ENCODE measurements around the gene USH1C.

Gene USH1C

DNA sequence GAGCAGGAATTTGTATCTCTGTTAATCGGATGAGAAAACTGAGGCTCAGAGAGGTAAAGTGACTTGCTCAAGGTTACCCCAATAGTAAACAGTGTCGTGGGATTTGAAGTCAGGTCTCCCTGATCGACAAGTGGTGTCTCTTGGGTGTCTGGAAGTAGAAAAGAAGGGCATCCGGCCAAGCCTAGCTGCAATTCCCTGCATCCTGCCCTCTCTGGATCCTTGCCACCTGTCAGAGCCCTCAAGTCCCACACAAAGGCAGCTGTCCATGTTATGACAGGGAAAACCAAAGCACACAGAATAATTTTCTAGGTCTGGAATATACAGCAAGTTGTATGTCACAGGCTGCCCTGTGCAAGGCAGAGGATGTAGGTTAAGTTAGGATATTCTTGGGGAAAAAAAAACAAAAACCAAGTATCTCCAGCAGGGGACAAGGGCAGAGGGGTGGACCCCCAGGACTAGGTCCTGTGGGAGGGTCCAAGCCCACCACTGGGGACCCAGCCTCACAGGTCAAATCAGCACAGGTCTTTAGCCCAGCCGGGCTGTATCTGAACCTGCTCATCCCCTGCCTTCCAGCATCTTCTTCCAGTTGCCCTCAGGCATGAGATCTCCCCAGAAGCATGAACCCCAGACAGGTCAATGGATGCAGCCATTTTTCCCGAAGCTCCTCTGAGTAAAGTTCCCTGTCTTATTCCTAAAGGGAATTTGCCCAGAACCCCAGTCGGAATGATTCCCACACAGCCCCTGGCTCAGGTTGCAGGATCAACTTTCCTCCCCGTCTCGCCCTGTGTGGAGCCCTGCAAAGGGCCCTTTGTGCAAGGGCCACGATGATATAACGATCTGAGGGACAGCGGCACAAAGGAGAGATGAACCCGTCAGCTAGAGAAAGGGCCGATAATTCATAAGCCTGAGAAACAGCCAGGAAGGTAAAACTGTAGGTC, 15.0 kb downstream of the USH1C start:
- no peaks in the 10 kb centered on the region for H3K27me3 ChIP-seq (ENCODE audit: control insufficient read depth, insufficient read depth, low read length)
- H3K9me3 ChIP-seq (ENCODE audit: control insufficient read depth, insufficient read depth, low read length) = no peaks in the 10 kb centered on the region
- H3K4me3 ChIP-seq (ENCODE audit: low read depth, low read length) = no peak overlapping the region
- H3K4me1 ChIP-seq (ENCODE audit: control insufficient read depth, insufficient read depth, low read length) = peaks cover 2% of the 10 kb centered on the region
- no peak overlapping the region for H3K9ac ChIP-seq (ENCODE audit: low read depth, low read length)
- peaks cover 3% of the 10 kb centered on the region for H3K36me3 ChIP-seq (ENCODE audit: control insufficient read depth, insufficient read depth, low read length)

DNA sequence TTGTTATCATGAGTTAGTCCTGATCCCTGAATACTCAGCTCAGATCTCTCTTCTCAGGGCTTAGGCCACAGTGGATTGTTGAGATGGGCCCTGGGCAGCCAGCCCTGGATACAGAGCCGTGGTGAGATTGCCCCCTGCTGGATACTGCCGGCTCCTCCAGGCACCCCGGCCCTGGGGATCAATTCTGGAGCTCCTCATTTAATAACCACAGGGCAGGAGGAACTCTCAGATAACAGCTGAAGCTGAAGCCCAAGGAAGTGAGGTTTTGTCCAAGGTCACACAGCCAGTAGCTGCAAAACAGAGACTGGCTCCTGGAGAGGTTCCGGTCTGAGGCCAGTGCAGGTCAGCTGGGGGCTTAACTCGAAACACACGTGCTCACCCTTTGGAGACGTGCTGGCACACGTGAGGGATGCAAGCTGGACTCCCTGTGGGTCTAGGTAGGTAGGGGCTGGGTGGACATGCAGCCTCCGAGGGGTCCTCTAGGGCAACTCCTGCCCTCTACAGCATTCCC, 16.0 kb downstream of the USH1C start:
- Histone ChIP-seq H3K9me3 (ENCODE audit: control insufficient read depth, insufficient read depth, low read length) (no peaks in the 10 kb centered on the region), H3K27me3 (ENCODE audit: control insufficient read depth, insufficient read depth, low read length) (no peaks in the 10 kb centered on the region), H3K36me3 (ENCODE audit: control insufficient read depth, insufficient read depth, low read length) (peaks cover 3% of the 10 kb centered on the region)

DNA sequence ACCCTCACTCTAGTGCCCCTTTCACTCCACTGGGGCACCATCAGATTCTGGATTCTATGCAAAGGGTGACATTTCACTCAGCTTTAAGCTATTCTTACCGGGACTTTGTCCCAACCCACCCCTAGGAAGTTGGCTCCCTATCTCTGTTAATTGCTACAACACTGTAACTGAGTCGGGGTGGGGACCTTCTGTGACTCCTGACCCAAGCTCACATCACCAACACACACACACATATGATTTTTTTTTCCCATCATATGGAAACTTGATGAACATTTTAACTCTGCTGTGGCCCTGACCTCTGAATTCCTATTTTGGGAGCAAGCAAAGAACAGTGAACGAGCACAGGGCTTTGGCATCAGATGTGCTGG, 16.6 kb downstream of the USH1C start:
- Histone ChIP-seq H3K4me3 (ENCODE audit: low read depth, low read length) (no peak overlapping the region), H3K9me3 (ENCODE audit: control insufficient read depth, insufficient read depth, low read length) (no peaks in the 10 kb centered on the region), H3K9ac (ENCODE audit: low read depth, low read length) (no peak overlapping the region), H3K27me3 (ENCODE audit: control insufficient read depth, insufficient read depth, low read length) (no peaks in the 10 kb centered on the region), H3K36me3 (ENCODE audit: control insufficient read depth, insufficient read depth, low read length) (peaks cover 3% of the 10 kb centered on the region), H3K4me1 (ENCODE audit: control insufficient read depth, insufficient read depth, low read length) (peaks cover 2% of the 10 kb centered on the region)

More for the DNA sequence above, 16.0 kb downstream of the USH1C start:
- Histone ChIP-seq H3K9ac (ENCODE audit: low read depth, low read length) (no peak overlapping the region), H3K4me3 (ENCODE audit: low read depth, low read length) (no peak overlapping the region), H3K4me1 (ENCODE audit: control insufficient read depth, insufficient read depth, low read length) (peaks cover 2% of the 10 kb centered on the region)

DNA sequence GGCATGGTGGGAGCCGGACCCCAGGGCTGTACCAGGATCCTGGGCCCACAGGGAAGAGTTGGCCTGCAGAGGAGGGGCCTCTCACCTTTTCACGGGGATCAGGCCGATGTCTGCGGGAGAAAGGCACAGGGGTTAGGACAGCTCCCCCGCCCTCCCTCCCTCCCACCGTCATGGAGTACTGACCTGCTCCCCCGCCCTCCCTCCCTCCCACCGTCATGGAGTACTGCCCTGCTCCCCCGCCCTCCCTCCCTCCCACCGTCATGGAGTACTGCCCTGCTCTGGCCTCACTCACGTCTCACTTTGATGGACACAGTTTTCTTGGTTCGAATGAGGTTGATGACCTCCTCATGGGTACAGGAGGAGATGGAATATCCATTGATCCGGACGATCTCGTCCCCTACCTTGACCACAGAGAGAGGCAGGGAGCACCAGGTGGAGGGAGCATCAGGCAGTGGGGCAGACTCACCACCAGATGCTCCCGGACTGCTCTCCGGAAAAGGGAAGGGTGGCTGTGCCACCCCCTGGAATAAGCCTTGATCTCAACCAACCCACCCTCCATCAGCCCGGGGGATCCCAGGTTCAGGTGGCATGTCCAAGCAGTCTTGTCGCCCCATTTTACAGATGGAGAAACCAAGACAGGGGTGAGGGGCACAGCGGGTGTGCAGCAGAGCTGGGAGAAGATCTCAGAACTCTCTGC, 17.1 kb downstream of the USH1C start:
- Histone ChIP-seq H3K27me3 (ENCODE audit: control insufficient read depth, insufficient read depth, low read length) (no peaks in the 10 kb centered on the region), H3K4me1 (ENCODE audit: control insufficient read depth, insufficient read depth, low read length) (peaks cover 2% of the 10 kb centered on the region), H3K4me3 (ENCODE audit: low read depth, low read length) (no peak overlapping the region), H3K9me3 (ENCODE audit: control insufficient read depth, insufficient read depth, low read length) (no peaks in the 10 kb centered on the region), H3K9ac (ENCODE audit: low read depth, low read length) (no peak overlapping the region), H3K36me3 (ENCODE audit: control insufficient read depth, insufficient read depth, low read length) (peaks cover 3% of the 10 kb centered on the region)

DNA sequence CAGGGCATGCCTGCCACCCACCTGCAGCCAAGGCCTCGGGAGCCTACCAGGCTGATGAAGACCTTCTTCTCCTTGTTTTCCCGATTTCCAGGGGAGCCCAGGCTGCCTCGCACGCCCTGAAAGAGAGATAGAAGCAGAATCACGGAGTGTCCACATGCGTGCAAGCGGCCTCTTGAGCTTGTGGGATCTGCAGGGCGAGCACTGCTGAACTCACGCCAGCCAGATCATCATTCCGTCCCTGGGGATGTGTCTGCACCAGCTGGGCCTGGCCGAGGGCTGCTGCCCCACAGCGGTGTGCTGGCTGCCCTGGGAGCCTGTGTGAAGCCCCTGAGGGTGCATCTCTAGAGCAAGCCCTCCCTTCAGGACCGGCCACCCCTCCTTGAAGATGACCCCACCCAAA, 17.9 kb downstream of the USH1C start:
- Histone ChIP-seq H3K9me3 (ENCODE audit: control insufficient read depth, insufficient read depth, low read length) (no peaks in the 10 kb centered on the region), H3K9ac (ENCODE audit: low read depth, low read length) (no peak overlapping the region), H3K27me3 (ENCODE audit: control insufficient read depth, insufficient read depth, low read length) (no peaks in the 10 kb centered on the region), H3K4me3 (ENCODE audit: low read depth, low read length) (no peak overlapping the region), H3K36me3 (ENCODE audit: control insufficient read depth, insufficient read depth, low read length) (peaks cover 3% of the 10 kb centered on the region), H3K4me1 (ENCODE audit: control insufficient read depth, insufficient read depth, low read length) (peaks cover 2% of the 10 kb centered on the region)

DNA sequence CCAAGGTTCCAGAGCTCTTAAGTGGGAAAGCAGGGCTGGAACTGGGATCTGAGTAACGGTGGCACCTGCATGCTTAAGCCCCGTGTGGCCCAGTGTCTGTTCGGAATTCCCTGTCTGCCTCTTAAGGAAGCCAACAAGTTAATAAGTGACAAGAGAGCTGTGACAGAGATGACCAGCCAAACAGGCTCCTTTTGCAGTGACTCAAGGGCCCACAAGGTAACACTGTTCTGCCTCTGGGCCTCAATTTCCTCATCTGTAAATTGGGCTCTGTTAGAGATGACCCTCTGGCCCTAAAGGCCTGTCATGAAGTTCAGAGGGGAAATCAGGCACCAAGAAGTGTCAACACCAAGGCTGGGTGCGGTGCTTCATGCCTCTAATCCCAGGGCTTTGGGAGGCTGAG, 18.6 kb downstream of the USH1C start:
- Histone ChIP-seq H3K36me3 (ENCODE audit: control insufficient read depth, insufficient read depth, low read length) (peaks cover 3% of the 10 kb centered on the region), H3K9me3 (ENCODE audit: control insufficient read depth, insufficient read depth, low read length) (no peaks in the 10 kb centered on the region), H3K27me3 (ENCODE audit: control insufficient read depth, insufficient read depth, low read length) (no peaks in the 10 kb centered on the region), H3K9ac (ENCODE audit: low read depth, low read length) (no peak overlapping the region), H3K4me1 (ENCODE audit: control insufficient read depth, insufficient read depth, low read length) (peaks cover 2% of the 10 kb centered on the region), H3K4me3 (ENCODE audit: low read depth, low read length) (no peak overlapping the region)

DNA sequence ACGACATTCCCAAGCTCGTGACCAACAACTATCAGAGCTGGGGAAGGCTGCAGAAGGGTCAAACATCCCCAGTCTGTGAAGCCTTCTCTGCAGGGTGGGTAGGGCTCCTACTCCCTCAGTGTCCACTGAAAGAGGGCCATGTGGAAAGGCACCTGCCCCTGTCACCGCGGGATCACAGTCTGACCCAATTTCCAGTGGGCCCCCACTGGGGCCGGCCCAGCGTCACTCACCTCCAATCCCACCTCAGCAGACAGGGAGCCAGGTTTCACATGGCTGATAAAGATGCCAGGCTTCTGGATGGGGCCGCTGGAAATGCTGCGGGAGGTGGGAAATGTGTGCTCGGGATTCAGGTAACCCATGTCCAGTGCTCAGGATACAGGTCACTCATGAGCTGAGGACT, 20.0 kb downstream of the USH1C start:
- H3K36me3 ChIP-seq (ENCODE audit: control insufficient read depth, insufficient read depth, low read length) = peaks cover 3% of the 10 kb centered on the region
- no peaks in the 10 kb centered on the region for H3K27me3 ChIP-seq (ENCODE audit: control insufficient read depth, insufficient read depth, low read length)
- H3K9me3 ChIP-seq (ENCODE audit: control insufficient read depth, insufficient read depth, low read length) = no peaks in the 10 kb centered on the region
- H3K9ac ChIP-seq (ENCODE audit: low read depth, low read length) = no peak overlapping the region
- no peak overlapping the region for H3K4me3 ChIP-seq (ENCODE audit: low read depth, low read length)
- no peaks in the 10 kb centered on the region for H3K4me1 ChIP-seq (ENCODE audit: control insufficient read depth, insufficient read depth, low read length)

DNA sequence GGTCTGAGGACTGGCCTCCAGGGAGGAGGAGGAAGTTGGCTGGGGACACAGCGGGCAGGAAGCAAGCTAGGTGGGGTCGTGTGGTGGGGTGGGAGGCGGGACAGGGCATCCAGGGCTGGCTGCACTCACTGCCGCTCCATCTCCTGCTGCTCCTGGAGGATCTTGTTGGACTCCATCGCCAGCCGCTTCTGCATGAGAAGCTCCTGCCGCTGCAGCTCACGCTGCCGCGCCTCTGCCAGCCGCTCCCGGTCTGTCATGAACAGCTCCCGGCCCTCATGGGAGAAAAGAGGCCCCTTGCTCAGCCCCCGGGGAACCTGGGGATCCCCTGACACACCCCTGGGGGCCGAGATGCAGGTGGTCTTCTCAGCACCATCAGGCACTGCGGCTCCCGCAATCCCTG, 21.6 kb downstream of the USH1C start:
- no peak overlapping the region for H3K9ac ChIP-seq (ENCODE audit: low read depth, low read length)
- no peaks in the 10 kb centered on the region for H3K4me1 ChIP-seq (ENCODE audit: control insufficient read depth, insufficient read depth, low read length)
- no peaks in the 10 kb centered on the region for H3K27me3 ChIP-seq (ENCODE audit: control insufficient read depth, insufficient read depth, low read length)
- no peak overlapping the region for H3K4me3 ChIP-seq (ENCODE audit: low read depth, low read length)
- H3K36me3 ChIP-seq (ENCODE audit: control insufficient read depth, insufficient read depth, low read length) = peaks cover 3% of the 10 kb centered on the region
- no peaks in the 10 kb centered on the region for H3K9me3 ChIP-seq (ENCODE audit: control insufficient read depth, insufficient read depth, low read length)

DNA sequence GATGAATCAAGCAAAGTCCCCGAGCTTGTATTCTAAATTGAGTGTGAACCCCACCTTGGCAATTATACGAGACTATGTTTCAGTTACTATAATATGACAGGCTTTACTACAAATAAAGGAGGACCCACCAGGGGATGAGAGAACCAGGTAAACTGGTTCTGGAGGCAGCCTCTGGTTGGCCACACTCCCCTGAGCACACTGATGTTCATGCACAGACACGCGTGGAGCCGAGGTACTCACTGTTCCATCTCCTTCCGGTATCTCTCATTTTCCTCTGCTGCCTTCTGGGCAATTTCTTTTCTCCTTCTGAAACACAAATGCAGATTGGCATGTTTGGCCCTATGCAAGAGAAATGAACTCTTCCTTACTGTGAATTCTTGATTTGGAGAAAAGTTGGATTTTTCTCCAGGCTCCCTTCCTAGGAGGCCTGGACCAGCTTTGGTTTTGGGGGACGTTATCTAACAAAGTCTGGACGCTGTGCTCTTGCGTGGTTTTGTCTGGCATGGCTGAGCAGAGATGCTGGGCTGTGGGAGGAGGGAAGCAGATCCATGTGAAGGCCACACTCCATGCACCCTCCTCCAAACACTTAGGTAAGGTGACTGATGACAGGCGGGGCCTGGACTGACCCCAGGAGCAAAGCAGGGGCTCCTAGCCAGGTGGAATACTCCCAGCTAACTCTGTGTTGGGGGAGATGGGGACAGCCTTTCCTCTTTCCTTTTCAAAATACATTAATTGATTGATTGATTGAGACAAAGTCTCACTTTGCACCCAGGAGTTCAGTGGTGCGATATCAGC, 22.9 kb downstream of the USH1C start:
- H3K4me1 ChIP-seq (ENCODE audit: control insufficient read depth, insufficient read depth, low read length) = no peaks in the 10 kb centered on the region
- H3K27me3 ChIP-seq (ENCODE audit: control insufficient read depth, insufficient read depth, low read length) = no peaks in the 10 kb centered on the region

DNA sequence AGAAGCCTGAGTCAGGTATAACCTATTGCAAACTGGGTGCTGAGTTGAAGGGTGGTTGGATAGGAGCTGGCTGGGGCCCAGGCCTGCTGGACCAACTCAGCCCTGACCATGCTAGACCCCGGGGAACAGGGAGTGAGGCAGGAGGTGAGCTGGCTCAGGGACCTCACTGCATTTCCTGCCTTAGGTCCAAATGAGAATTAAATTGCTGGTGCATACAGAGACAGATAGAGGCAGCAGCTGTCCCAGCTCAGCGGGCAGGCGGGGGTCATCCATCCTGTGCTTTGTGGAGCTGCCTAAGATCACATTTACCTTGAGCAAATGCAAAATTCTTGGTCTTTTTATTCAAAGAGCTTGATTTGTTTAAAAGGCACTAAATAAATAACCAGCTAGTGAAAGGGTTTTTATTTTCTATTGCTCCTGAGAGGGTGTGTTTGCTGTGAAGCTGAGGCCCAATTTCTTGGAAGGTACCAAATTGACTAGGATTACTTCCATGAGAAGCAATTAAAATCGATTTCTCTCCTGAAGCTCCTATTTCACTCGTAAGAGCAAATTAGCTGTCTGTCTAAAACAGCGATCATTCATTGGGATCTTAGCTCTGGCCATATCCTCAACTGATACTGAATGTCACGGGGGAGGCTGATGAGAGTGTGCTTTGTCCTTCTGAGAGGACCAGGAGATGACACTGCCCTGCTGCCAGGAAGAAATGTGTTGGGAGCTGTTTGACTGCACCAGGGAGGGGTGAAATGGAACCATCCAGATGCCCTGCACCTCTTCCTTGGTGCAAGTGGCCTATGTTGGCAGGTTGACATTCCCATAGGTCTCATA, 24.9 kb downstream of the USH1C start:
- H3K4me3 ChIP-seq (ENCODE audit: low read depth, low read length) = no peak overlapping the region

More for the DNA sequence above, 22.9 kb downstream of the USH1C start:
- no peak overlapping the region for H3K4me3 ChIP-seq (ENCODE audit: low read depth, low read length)
- peaks cover 3% of the 10 kb centered on the region for H3K36me3 ChIP-seq (ENCODE audit: control insufficient read depth, insufficient read depth, low read length)
- no peak overlapping the region for H3K9ac ChIP-seq (ENCODE audit: low read depth, low read length)
- H3K9me3 ChIP-seq (ENCODE audit: control insufficient read depth, insufficient read depth, low read length) = no peaks in the 10 kb centered on the region

DNA sequence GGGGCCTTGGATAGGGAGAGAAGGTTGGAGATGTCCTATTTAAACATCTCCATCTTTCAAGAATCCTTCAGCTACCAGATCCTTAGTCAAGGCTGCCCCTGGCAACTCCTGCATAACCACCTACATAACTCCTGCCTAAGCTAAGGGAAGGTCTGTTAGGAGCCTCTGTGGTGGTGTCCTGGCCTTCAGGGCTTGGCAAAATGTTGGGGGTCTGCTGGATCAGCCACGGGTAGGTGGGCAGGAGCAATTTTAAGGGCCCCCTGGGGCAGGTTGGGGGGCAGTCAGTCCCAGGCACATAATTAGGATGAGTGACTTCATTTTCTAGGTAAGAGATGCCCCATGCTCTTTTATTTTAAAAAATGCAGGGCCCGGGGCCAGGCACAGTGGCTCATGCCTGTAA, 25.9 kb downstream of the USH1C start:
- Histone ChIP-seq H3K4me3 (ENCODE audit: low read depth, low read length) (no peak overlapping the region), H3K27me3 (ENCODE audit: control insufficient read depth, insufficient read depth, low read length) (no peaks in the 10 kb centered on the region), H3K4me1 (ENCODE audit: control insufficient read depth, insufficient read depth, low read length) (no peaks in the 10 kb centered on the region), H3K9me3 (ENCODE audit: control insufficient read depth, insufficient read depth, low read length) (no peaks in the 10 kb centered on the region), H3K36me3 (ENCODE audit: control insufficient read depth, insufficient read depth, low read length) (no peaks in the 10 kb centered on the region), H3K9ac (ENCODE audit: low read depth, low read length) (no peak overlapping the region)

More for the DNA sequence above, 24.9 kb downstream of the USH1C start:
- no peak overlapping the region for H3K9ac ChIP-seq (ENCODE audit: low read depth, low read length)
- H3K27me3 ChIP-seq (ENCODE audit: control insufficient read depth, insufficient read depth, low read length) = no peaks in the 10 kb centered on the region
- no peaks in the 10 kb centered on the region for H3K36me3 ChIP-seq (ENCODE audit: control insufficient read depth, insufficient read depth, low read length)
- no peaks in the 10 kb centered on the region for H3K4me1 ChIP-seq (ENCODE audit: control insufficient read depth, insufficient read depth, low read length)
- no peaks in the 10 kb centered on the region for H3K9me3 ChIP-seq (ENCODE audit: control insufficient read depth, insufficient read depth, low read length)
